H9 (cell line): Measurements from ENCODE around the gene SPIN2B. TPM values are rescaled to one million over a fixed set of nuclear protein-coding genes. Genes with fewer than 3 reads are reported as not detected.

Source experiments
- DNase-seq: peaks from one replicate; pipeline ENCODE4 v3.0.0-alpha.2; 2017
- H2AFZ ChIP-seq: one replicate; pipeline ENCODE4 v1.6.1; 2013; ENCODE audit warnings: mild to moderate bottlenecking, low read length, control low read depth, moderate library complexity
- H2AK5ac ChIP-seq: 2 replicates; pipeline ENCODE4 v1.6.1; 2013; ENCODE audit warnings: low read length, control low read depth, mixed read lengths; ENCODE audit not compliant: insufficient read length
- H2BK120ac ChIP-seq: one replicate; pipeline ENCODE4 v1.6.1; 2013; ENCODE audit warnings: low read depth, mild to moderate bottlenecking, low read length, control low read depth, inconsistent platforms; ENCODE audit not compliant: poor library complexity, severe bottlenecking
- H2BK12ac ChIP-seq: 2 replicates; pipeline ENCODE4 v1.6.1; 2013; ENCODE audit warnings: low read length, control low read depth, mixed read lengths, low read depth; ENCODE audit not compliant: insufficient read length
- H2BK15ac ChIP-seq: 2 replicates; pipeline ENCODE4 v1.6.1; 2013; ENCODE audit warnings: low read depth, low read length, control low read depth
- H2BK20ac ChIP-seq: one replicate; pipeline ENCODE4 v1.6.1; 2013; ENCODE audit warnings: low read depth, mild to moderate bottlenecking, low read length, control low read depth, inconsistent platforms; ENCODE audit not compliant: poor library complexity, severe bottlenecking
- H2BK5ac ChIP-seq: 2 replicates; pipeline ENCODE4 v1.6.1; 2013; ENCODE audit warnings: low read length, control low read depth, mixed read lengths; ENCODE audit not compliant: insufficient read length
- H3K14ac ChIP-seq: 2 replicates; pipeline ENCODE4 v1.6.1; 2013; ENCODE audit warnings: low read length, control low read depth; ENCODE audit not compliant: insufficient read depth
- H3K18ac ChIP-seq: 2 replicates; pipeline ENCODE4 v1.6.1; 2013; ENCODE audit warnings: low read depth, mild to moderate bottlenecking, mixed read lengths, low read length, control low read depth; ENCODE audit not compliant: insufficient read length
- H3K23ac ChIP-seq: 2 replicates; pipeline ENCODE4 v1.6.1; 2013; ENCODE audit warnings: low read length, control low read depth, mixed read lengths, low read depth; ENCODE audit not compliant: insufficient read length
- H3K23me2 ChIP-seq: 2 replicates; pipeline ENCODE4 v1.6.1; 2013; ENCODE audit warnings: low read depth, mild to moderate bottlenecking, mixed read lengths, low read length, control low read depth; ENCODE audit not compliant: insufficient read length, poor library complexity, severe bottlenecking
- H3K27ac ChIP-seq: 2 replicates; pipeline ENCODE4 v1.5.1; 2013; ENCODE audit warnings: low read length, control low read depth, mixed read lengths, low read depth; ENCODE audit not compliant: insufficient read length
- H3K27me3 ChIP-seq: 2 replicates; pipeline ENCODE4 v1.6.1; 2013; ENCODE audit warnings: low read length, control low read depth, inconsistent platforms; ENCODE audit not compliant: insufficient read depth
- H3K4ac ChIP-seq: 2 replicates; pipeline ENCODE4 v1.6.1; 2013; ENCODE audit warnings: low read depth, mild to moderate bottlenecking, control low read depth, inconsistent platforms, low read length, moderate library complexity
- H3K4me1 ChIP-seq: 2 replicates; pipeline ENCODE4 v1.6.1; 2013; ENCODE audit warnings: low read length, control low read depth, inconsistent platforms; ENCODE audit not compliant: insufficient read depth
- H3K4me2 ChIP-seq: 2 replicates; pipeline ENCODE4 v1.6.1; 2013; ENCODE audit warnings: low read length, control low read depth, mixed read lengths; ENCODE audit not compliant: insufficient read length, insufficient read depth
- H3K56ac ChIP-seq: 2 replicates; pipeline ENCODE4 v1.6.1; 2013; ENCODE audit warnings: low read depth, mild to moderate bottlenecking, mixed read lengths, low read length, control low read depth; ENCODE audit not compliant: insufficient read length
- H3K79me1 ChIP-seq: 2 replicates; pipeline ENCODE4 v1.6.1; 2013; ENCODE audit warnings: low read depth, mild to moderate bottlenecking, moderate library complexity, low read length, control low read depth, inconsistent platforms; ENCODE audit not compliant: insufficient read depth, poor library complexity, severe bottlenecking
- H3K79me2 ChIP-seq: 2 replicates; pipeline ENCODE4 v1.6.1; 2013; ENCODE audit warnings: low read length, control low read depth, inconsistent platforms; ENCODE audit not compliant: insufficient read depth
- H3K9ac ChIP-seq: 2 replicates; pipeline ENCODE4 v1.6.1; 2013; ENCODE audit warnings: low read length, control low read depth, mixed read lengths; ENCODE audit not compliant: insufficient read length; ENCODE audit errors: extremely low read depth
- H3K9me3 ChIP-seq: one replicate; pipeline ENCODE4 v1.6.1; 2013; ENCODE audit warnings: low read depth, low read length, inconsistent platforms; ENCODE audit not compliant: control insufficient read depth
- H3T11ph ChIP-seq: one replicate; pipeline ENCODE4 v1.6.1; 2013; ENCODE audit warnings: mild to moderate bottlenecking, low read length, control low read depth, inconsistent platforms
- H4K20me1 ChIP-seq: one replicate; pipeline ENCODE4 v1.6.1; 2013; ENCODE audit not compliant: control insufficient read depth, insufficient read length, insufficient read depth
- H4K5ac ChIP-seq: 2 replicates; pipeline ENCODE4 v1.6.1; 2013; ENCODE audit warnings: low read depth, mild to moderate bottlenecking, mixed read lengths, low read length, control low read depth; ENCODE audit not compliant: insufficient read length
- H4K8ac ChIP-seq: replicated peaks from 2 replicates; pipeline ENCODE4 v1.6.1; 2013; ENCODE audit warnings: low read length, control low read depth, mixed read lengths, low read depth; ENCODE audit not compliant: insufficient read length
- H4K91ac ChIP-seq: 2 replicates; pipeline ENCODE4 v1.6.1; 2013; ENCODE audit warnings: low read depth, mild to moderate bottlenecking, moderate library complexity, mixed read lengths, low read length, control low read depth; ENCODE audit not compliant: insufficient read length
- H3K27ac Mint-ChIP-seq, 3 experiments: 2 replicates in 2 of 3; 3 replicates in 1 of 3; pipeline ENCODE4 v1.8.0; 2020 to 2021; ENCODE audit warnings: mixed read lengths in 3 of 3, mild to moderate bottlenecking in 1 of 3, moderate library complexity in 1 of 3
- H3K27me3 Mint-ChIP-seq: 2 replicates; pipeline ENCODE4 v1.8.0; 2021; ENCODE audit warnings: low read depth, mild to moderate bottlenecking, moderate library complexity, mixed read lengths
- H3K36me3 Mint-ChIP-seq, 3 experiments: 2 replicates in 2 of 3; 3 replicates in 1 of 3; pipeline ENCODE4 v1.8.0; 2020 to 2021; ENCODE audit warnings: low read depth in 3 of 3, mixed read lengths in 3 of 3; ENCODE audit not compliant: insufficient read depth in 1 of 3
- H3K4me1 Mint-ChIP-seq, 2 experiments: 2 replicates each; pipeline ENCODE4 v1.8.0; 2020; ENCODE audit warnings: mixed read lengths in 2 of 2
- H3K4me3 Mint-ChIP-seq, 2 experiments: 2 replicates in 1 of 2; 3 replicates in 1 of 2; pipeline ENCODE4 v1.8.0; 2020 to 2021; ENCODE audit warnings: mild to moderate bottlenecking in 2 of 2, mixed read lengths in 2 of 2, moderate library complexity in 1 of 2
- H3K9me3 Mint-ChIP-seq, 2 experiments: 2 replicates in 1 of 2; 3 replicates in 1 of 2; pipeline ENCODE4 v1.8.0; 2020; ENCODE audit warnings: mild to moderate bottlenecking in 2 of 2, mixed read lengths in 2 of 2, moderate library complexity in 1 of 2
- WGBS: extraction: QIAGEN DNeasy Blood & Tissue Kit; methylation state at CpG from one replicate; pipeline ENCODE4 v1.1.7; 2013; ENCODE audit warnings: missing lambda C conversion rate, low lambda C conversion rate, mixed read lengths; ENCODE audit not compliant: insufficient read length; ENCODE audit errors: extremely low coverage; 5-methylcytosine and 5-hydroxymethylcytosine counted together
- total RNA-seq: library from RNA; stranded (reverse); gene quantifications from 2 replicates; pipeline ENCODE4 v1.2.1, GENCODE V29; 2021
- TF ChIP-seq, protein P1 (sequence below): fragments of 200-600 bp; sonication (generic); conservative IDR thresholded peaks from 3 replicates; pipeline ENCODE4 v1.8.0; 2021; ENCODE audit warnings: antibody characterized with exemption, mild to moderate bottlenecking

Gene SPIN2B
- total RNA-seq, 1 experiment from 2014 or later = 15.0 TPM

DNA sequence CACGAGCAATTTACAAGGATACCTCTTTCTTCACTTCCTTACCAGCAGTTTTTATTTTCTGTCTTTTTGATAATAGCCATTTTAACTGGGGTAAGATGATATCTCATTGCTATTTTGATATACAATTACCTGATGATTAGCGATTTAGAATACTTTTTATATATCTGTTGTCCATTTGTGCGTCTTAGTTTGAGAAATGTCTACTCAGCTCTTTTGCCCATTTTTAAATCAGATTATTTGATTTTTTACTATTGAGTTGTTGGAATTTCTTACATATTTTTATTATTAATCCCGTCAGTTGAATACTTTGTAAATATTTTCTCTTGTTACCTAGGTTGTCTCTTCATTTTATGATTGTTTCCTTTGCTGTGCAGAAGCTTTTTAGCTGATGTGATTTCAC lies 17.3 kb upstream of the SPIN2B start:
- Histone ChIP-seq H3K23ac (no peak overlapping the region), H4K20me1 (no peaks in the 10 kb centered on the region), H3T11ph (no peak overlapping the region), H3K27ac (no peak overlapping the region), H2BK12ac (no peak overlapping the region), H2AFZ (no peak overlapping the region), H3K4ac (no peak overlapping the region), H2BK5ac (no peak overlapping the region), H4K91ac (no peak overlapping the region), H2BK120ac (no peak overlapping the region), H3K56ac (no peak overlapping the region), H3K23me2 (peaks cover 3% of the 10 kb centered on the region), H3K4me1 (no peaks in the 10 kb centered on the region), H3K27me3 (no peaks in the 10 kb centered on the region), H3K9ac (no peak overlapping the region), H4K5ac (no peak overlapping the region), H3K79me1 (no peaks in the 10 kb centered on the region), H3K79me2 (no peaks in the 10 kb centered on the region), H3K4me2 (no peak overlapping the region), H3K9me3 (peaks cover 5% of the 10 kb centered on the region), H2AK5ac (no peak overlapping the region), H4K8ac (no peak overlapping the region), H2BK15ac (no peak overlapping the region), H3K18ac (no peak overlapping the region), H3K14ac (no peak overlapping the region), H2BK20ac (no peak overlapping the region)
- peaks cover 0 to 19% (median 16%) of the 10 kb centered on the region in 3 experiments; a peak in 6 of 7 replicates for H3K36me3 Mint-ChIP-seq
- no peak for DNase-seq
- H3K27ac Mint-ChIP-seq = peak overlapping the region in 1 of 3 experiments; percentile 1; a peak in 2 of 7 replicates
- peaks cover 14 to 22% of the 10 kb centered on the region in 2 experiments for H3K4me1 Mint-ChIP-seq
- TF ChIP-seq, protein P1, sequence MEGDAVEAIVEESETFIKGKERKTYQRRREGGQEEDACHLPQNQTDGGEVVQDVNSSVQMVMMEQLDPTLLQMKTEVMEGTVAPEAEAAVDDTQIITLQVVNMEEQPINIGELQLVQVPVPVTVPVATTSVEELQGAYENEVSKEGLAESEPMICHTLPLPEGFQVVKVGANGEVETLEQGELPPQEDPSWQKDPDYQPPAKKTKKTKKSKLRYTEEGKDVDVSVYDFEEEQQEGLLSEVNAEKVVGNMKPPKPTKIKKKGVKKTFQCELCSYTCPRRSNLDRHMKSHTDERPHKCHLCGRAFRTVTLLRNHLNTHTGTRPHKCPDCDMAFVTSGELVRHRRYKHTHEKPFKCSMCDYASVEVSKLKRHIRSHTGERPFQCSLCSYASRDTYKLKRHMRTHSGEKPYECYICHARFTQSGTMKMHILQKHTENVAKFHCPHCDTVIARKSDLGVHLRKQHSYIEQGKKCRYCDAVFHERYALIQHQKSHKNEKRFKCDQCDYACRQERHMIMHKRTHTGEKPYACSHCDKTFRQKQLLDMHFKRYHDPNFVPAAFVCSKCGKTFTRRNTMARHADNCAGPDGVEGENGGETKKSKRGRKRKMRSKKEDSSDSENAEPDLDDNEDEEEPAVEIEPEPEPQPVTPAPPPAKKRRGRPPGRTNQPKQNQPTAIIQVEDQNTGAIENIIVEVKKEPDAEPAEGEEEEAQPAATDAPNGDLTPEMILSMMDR = no peak
- H3K4me3 Mint-ChIP-seq = no peak overlapping the region; a peak in 1 of 5 replicates
- peaks cover 3% of the 10 kb centered on the region; the same call in 1 of the 2 replicates for H3K27me3 Mint-ChIP-seq
- peaks cover 65 to 68% of the 10 kb centered on the region in 2 experiments for H3K9me3 Mint-ChIP-seq
- no CpG with 5 or more reads among the region's 4 CpGs for WGBS
